K562 (cell line): ENCODE measurements around the gene ATP6V0D1. TPM values are rescaled to one million over a fixed set of nuclear protein-coding genes. Genes with fewer than 3 reads are reported as not detected.

Source experiments
- ATAC-seq: fragments of 200-7000 bp; cut with Tn5 transposase; 3 replicates; pipeline ENCODE4 v1.9.1; 2020; ENCODE audit warnings: moderate library complexity
- BruUV-seq: library from RNA; stranded (reverse); fragments of 400-500 nt; replicated peaks from 2 replicates; lab custom pipeline; 2021; lab: Mats Ljungman, UMichigan
- CTCF ChIA-PET: fragments of 300-600 bp; formaldehyde crosslinking; extraction: SDS; loops from one replicate; lab custom pipeline; 2021; ENCODE audit warnings: low intra/inter-chr PET ratio; lab: Yijun Ruan, JAX
- POLR2A ChIA-PET: fragments of 300-600, 350-650 bp; sonication (Branson Sonifier 250); formaldehyde crosslinking; extraction: SDS; loops from one replicate; lab custom pipeline; 2021; ENCODE audit warnings: antibody characterized with exemption, inconsistent platforms; lab: Yijun Ruan, JAX
- DNase-seq, 4 experiments: peaks; one replicate each; pipeline versions ENCODE4 v3.0.0 to v3.0.0-alpha.2; 2011 to 2018; ENCODE audit warnings: low spot score in 3 of 4, mixed read lengths in 3 of 4; ENCODE audit errors: extremely low read depth in 1 of 4
- FAIRE-seq: peaks from 2 replicates; lab custom pipeline; 2011; peaks lifted over from hg19 to GRCh38; lab: Jason Lieb, UNC
- H2AFZ ChIP-seq: 2 replicates; pipeline ENCODE4 v1.6.0; 2011; ENCODE audit warnings: low read depth, low read length, control low read depth, inconsistent platforms
- H3K27ac ChIP-seq: fragments of 200-600 bp; 3 replicates; pipeline ENCODE4 v1.8.0; 2011; ENCODE audit warnings: low read depth, mild to moderate bottlenecking, control low read depth, inconsistent platforms, low read length, moderate library complexity, mixed read lengths; ENCODE audit errors: extremely low read depth
- H3K27me3 ChIP-seq, 2 experiments: fragments of 300-600 bp in 1 of 2; 2 replicates in 1 of 2; 3 replicates in 1 of 2; pipeline versions ENCODE4 v1.6.0 to v1.8.0; 2011; ENCODE audit warnings: inconsistent platforms in 2 of 2, low read length in 2 of 2, mild to moderate bottlenecking in 1 of 2, mixed read lengths in 1 of 2, moderate library complexity in 1 of 2; ENCODE audit not compliant: control insufficient read depth in 2 of 2, insufficient read depth in 2 of 2
- H3K36me3 ChIP-seq: fragments of 300-600 bp; 3 replicates; pipeline ENCODE4 v1.8.0; 2011; ENCODE audit warnings: mild to moderate bottlenecking, low read length, inconsistent platforms; ENCODE audit not compliant: control insufficient read depth, insufficient read depth
- H3K4me1 ChIP-seq, 2 experiments: fragments of 200-600 bp in 1 of 2; replicated peaks in 1 of 2; 2 replicates in 1 of 2; 3 replicates in 1 of 2; pipeline versions ENCODE4 v1.5.1 to v1.8.0; 2011; ENCODE audit warnings: inconsistent platforms in 2 of 2, low read length in 2 of 2, mild to moderate bottlenecking in 1 of 2, mixed read lengths in 1 of 2, moderate library complexity in 1 of 2; ENCODE audit not compliant: control insufficient read depth in 2 of 2, insufficient read depth in 2 of 2
- H3K4me2 ChIP-seq: 2 replicates; pipeline ENCODE4 v1.6.1; 2011; ENCODE audit warnings: low read length, control low read depth, inconsistent platforms, mixed read lengths; ENCODE audit not compliant: insufficient read depth
- H3K4me3 ChIP-seq: fragments of 200-600 bp; sonication (generic), shearing (Covaris generic); 2 replicates; pipeline ENCODE4 v1.5.1; 2016; ENCODE audit warnings: control low read depth, inconsistent platforms
- H3K79me2 ChIP-seq: fragments of 200-600 bp; 3 replicates; pipeline ENCODE4 v1.8.0; 2011; ENCODE audit warnings: low read length, inconsistent platforms; ENCODE audit not compliant: control insufficient read depth, insufficient read depth
- H3K9ac ChIP-seq, 2 experiments: 2 replicates each; pipeline versions ENCODE4 v1.6.0 to v1.6.1; 2011; ENCODE audit warnings: low read depth in 2 of 2, low read length in 2 of 2, control low read depth in 1 of 2, inconsistent platforms in 1 of 2, mild to moderate bottlenecking in 1 of 2, mixed read lengths in 1 of 2; ENCODE audit not compliant: insufficient read depth in 1 of 2
- H3K9me1 ChIP-seq: one replicate; pipeline ENCODE4 v1.6.0; 2011; ENCODE audit warnings: inconsistent platforms, mild to moderate bottlenecking, low read length, moderate library complexity; ENCODE audit not compliant: control insufficient read depth, insufficient read depth
- H3K9me3 ChIP-seq: replicated peaks from 2 replicates; pipeline ENCODE4 v1.5.1; 2011; ENCODE audit warnings: low read depth, low read length, inconsistent platforms; ENCODE audit not compliant: control insufficient read depth, insufficient read depth
- H4K20me1 ChIP-seq: replicated peaks from 2 replicates; pipeline ENCODE4 v1.6.1; 2011; ENCODE audit warnings: low read length, inconsistent platforms, mixed read lengths; ENCODE audit not compliant: control insufficient read depth, insufficient read depth
- CTCFL ChIP-seq: IDR thresholded peaks from 2 replicates; pipeline ENCODE4 v1.6.1; 2011; ENCODE audit warnings: borderline replicate concordance, low read depth, mild to moderate bottlenecking, moderate library complexity, low read length; ENCODE audit not compliant: insufficient read depth, poor library complexity, severe bottlenecking
- MAZ ChIP-seq, 2 experiments: fragments of 450-650 bp in 1 of 2; sonication (generic) in 1 of 2; formaldehyde crosslinking; IDR thresholded peaks in 1 of 2; conservative IDR thresholded peaks in 1 of 2; 2 replicates each; pipeline versions ENCODE4 v1.4.0 to v1.5.0; 2020; ENCODE audit warnings: mild to moderate bottlenecking in 1 of 2, missing genetic modification reagents in 1 of 2
- PRPF4 ChIP-seq: fragments of 200-400 bp; formaldehyde crosslinking; IDR thresholded peaks from one replicate; pipeline ENCODE4 v1.6.1; 2017; ENCODE audit warnings: low read length, low read depth, mild to moderate bottlenecking; ENCODE audit not compliant: insufficient read depth, poor library complexity, severe bottlenecking
- RCOR1 ChIP-seq, 2 experiments: IDR thresholded peaks; 2 replicates each; pipeline ENCODE4 v1.6.1; 2012; ENCODE audit warnings: low read depth in 2 of 2, low read length in 2 of 2, borderline replicate concordance in 1 of 2, improper control_type of control experiment in 1 of 2
- SMC3 ChIP-seq: conservative IDR thresholded peaks from 2 replicates; pipeline ENCODE4 v1.6.1; 2011; ENCODE audit warnings: low read depth, low read length, improper control_type of control experiment; ENCODE audit not compliant: insufficient read depth
- SNRNP70 ChIP-seq: fragments of 200-400 bp; formaldehyde crosslinking; optimal IDR thresholded peaks from 2 replicates; pipeline ENCODE3; 2017; ENCODE audit warnings: low read depth, low read length
- SUPT5H ChIP-seq: fragments of 450-650 bp; IDR thresholded peaks from 2 replicates; pipeline ENCODE4 v1.6.1; 2016
- TBL1XR1 ChIP-seq, 2 experiments: IDR thresholded peaks; 2 replicates each; pipeline ENCODE4 v1.6.1; 2012; ENCODE audit warnings: improper control_type of control experiment in 2 of 2, low read length in 2 of 2, mild to moderate bottlenecking in 1 of 2
- ZNF551 ChIP-seq: fragments of 250-450 bp; sonication (Bioruptor Pico); IDR thresholded peaks from 2 replicates; pipeline ENCODE4 v1.5.0; 2021; ENCODE audit warnings: mild to moderate bottlenecking, moderate library complexity
- WGBS: fragments of 100-300 bp; shearing (Covaris generic); methylation state at CpG from one replicate; pipeline ENCODE4 v1.1.6; 2016; ENCODE audit warnings: low coverage, mixed read lengths; ENCODE audit not compliant: insufficient coverage; ENCODE audit errors: missing lambda C conversion rate; 5-methylcytosine and 5-hydroxymethylcytosine counted together
- in situ Hi-C: fragments of 300-500 bp; cut with MboI; formaldehyde crosslinking; loops from 4 replicates; pipeline ENCODE4 v1.15.0; 2018; ENCODE audit warnings: inconsistent platforms, mixed read lengths
- intact Hi-C: fragments of 100-400 bp; cut with micrococcal nuclease; formaldehyde crosslinking; loops from 2 replicates; pipeline ENCODE4 v1.14.2; 2022
- polyA plus RNA-seq, 8 experiments: library from polyadenylated mRNA; depleted of rRNA in 4 of 8; stranded (reverse) in 5 of 8; unstranded in 3 of 8; fragments of >200 nt; fragmentation: Nextera tagmentation in 2 of 8; fragmentation: Illumina TruSeq in 1 of 8; extraction: Ambion mirVana in 2 of 8; extraction: Trizol in 1 of 8; gene quantifications; 2 replicates each; pipeline versions ENCODE4 v1.2.1 to v1.2.3, GENCODE V29; 2011 to 2014; ENCODE audit warnings: inconsistent platforms in 1 of 8, missing spikeins in 1 of 8
- total RNA-seq, 7 experiments: library from RNA; depleted of rRNA in 6 of 7; stranded (reverse); fragments of >200 nt in 6 of 7; fragmentation: Illumina TruSeq in 2 of 7; extraction: Trizol in 2 of 7; gene quantifications; 2 replicates each; pipeline versions ENCODE4 v1.2.1 to v1.2.3, GENCODE V29; 2011 to 2021; ENCODE audit warnings: low replicate concordance in 1 of 7
- TF ChIP-seq, protein P1 (sequence below), 2 experiments: fragments of 450-650 bp; IDR thresholded peaks; 2 replicates each; pipeline ENCODE4 v1.6.1; 2016; ENCODE audit warnings: mild to moderate bottlenecking in 2 of 2, borderline replicate concordance in 1 of 2, low read depth in 1 of 2, moderate library complexity in 1 of 2

The ATP6V0D1 gene
- total and polyA plus RNA-seq, 9 of the 15 experiments (the other 6 are each of a cell fraction or from before 2014, with no cell fraction given): 23.2 to 69.7 (median 45.6) TPM

GRCh38 chr16:67399218-67399733, 81.7 kb downstream of the ATP6V0D1 start:
- H3K4me2 ChIP-seq: no peak overlapping the region
- ChIA-PET CTCF (interaction anchor here (2.0 to 2.5 kb wide), 2 partner anchors 120 to 139 kb away, joined by 9 read pairs; partner anchors contain the start of gene PLEKHG4), POLR2A (interaction anchor here (0.6 to 1.6 kb wide), 2 partner anchors 22 to 139 kb away, joined by 3 to 4 read pairs; no protein-coding TSS in a partner anchor)
- no TSS peak for BruUV-seq
- DNase-seq (peak; percentile 75 to 84 (median 82)), ATAC-seq (peak; percentile 88), FAIRE-seq (peak; percentile 40)
- peak overlapping the region; percentile 42; the same call in 1 of the 2 replicates for H2AFZ ChIP-seq
- H3K27ac ChIP-seq: no peak overlapping the region
- 24% methylated on average over 28 of the region's 42 CpGs for WGBS
- H3K79me2 ChIP-seq: no peaks in the 10 kb centered on the region
- no peaks in the 10 kb centered on the region for H3K9me3 ChIP-seq
- intact Hi-C loops: loop anchor here (5.0 to 10.0 kb wide), 2 partner anchors 54 to 137 kb away; no protein-coding TSS in a partner anchor
- peaks cover 19 to 67% of the 10 kb centered on the region in 2 experiments for H3K4me1 ChIP-seq
- peaks cover 2 to 13% of the 10 kb centered on the region in 2 experiments; a peak in 2 of 5 replicates for H3K27me3 ChIP-seq
- no peaks in the 10 kb centered on the region for H4K20me1 ChIP-seq
- H3K9ac ChIP-seq: peak overlapping the region in 1 of 2 experiments; percentile 15; a peak in 1 of 4 replicates
- in situ Hi-C loops: no loop called here
- no peak overlapping the region for H3K4me3 ChIP-seq
- no peaks in the 10 kb centered on the region for H3K9me1 ChIP-seq
- H3K36me3 ChIP-seq: no peaks in the 10 kb centered on the region
- no peak for TF ChIP-seq SUPT5H
- no peak for TF ChIP-seq SNRNP70
- TF ChIP-seq SMC3: peak; percentile 79
- TF ChIP-seq TBL1XR1 (IDR thresholded peaks at IDR 0.05; ENCODE audit: low read length in 2 of 2): no peak
- TF ChIP-seq PRPF4: no peak
- 0 out of 4 replicates have a peak, but pooled peaks of 1 of the 2 experiments have one; percentile 2 for TF ChIP-seq RCOR1 (IDR thresholded peaks at IDR 0.05; ENCODE audit: borderline replicate concordance in 1 of 2, low read depth in 2 of 2, low read length in 2 of 2)
- TF ChIP-seq ZNF551 (CRISPR knock-in tag): no peak
- peak in 1 of 2 experiments; percentile 59; a peak in 2 of 4 replicates for TF ChIP-seq MAZ (CRISPR knock-in tag; conservative IDR thresholded peaks at IDR 0.05 in 1 of 2, IDR thresholded peaks at IDR 0.05 in 1 of 2)
- TF ChIP-seq, protein P1, sequence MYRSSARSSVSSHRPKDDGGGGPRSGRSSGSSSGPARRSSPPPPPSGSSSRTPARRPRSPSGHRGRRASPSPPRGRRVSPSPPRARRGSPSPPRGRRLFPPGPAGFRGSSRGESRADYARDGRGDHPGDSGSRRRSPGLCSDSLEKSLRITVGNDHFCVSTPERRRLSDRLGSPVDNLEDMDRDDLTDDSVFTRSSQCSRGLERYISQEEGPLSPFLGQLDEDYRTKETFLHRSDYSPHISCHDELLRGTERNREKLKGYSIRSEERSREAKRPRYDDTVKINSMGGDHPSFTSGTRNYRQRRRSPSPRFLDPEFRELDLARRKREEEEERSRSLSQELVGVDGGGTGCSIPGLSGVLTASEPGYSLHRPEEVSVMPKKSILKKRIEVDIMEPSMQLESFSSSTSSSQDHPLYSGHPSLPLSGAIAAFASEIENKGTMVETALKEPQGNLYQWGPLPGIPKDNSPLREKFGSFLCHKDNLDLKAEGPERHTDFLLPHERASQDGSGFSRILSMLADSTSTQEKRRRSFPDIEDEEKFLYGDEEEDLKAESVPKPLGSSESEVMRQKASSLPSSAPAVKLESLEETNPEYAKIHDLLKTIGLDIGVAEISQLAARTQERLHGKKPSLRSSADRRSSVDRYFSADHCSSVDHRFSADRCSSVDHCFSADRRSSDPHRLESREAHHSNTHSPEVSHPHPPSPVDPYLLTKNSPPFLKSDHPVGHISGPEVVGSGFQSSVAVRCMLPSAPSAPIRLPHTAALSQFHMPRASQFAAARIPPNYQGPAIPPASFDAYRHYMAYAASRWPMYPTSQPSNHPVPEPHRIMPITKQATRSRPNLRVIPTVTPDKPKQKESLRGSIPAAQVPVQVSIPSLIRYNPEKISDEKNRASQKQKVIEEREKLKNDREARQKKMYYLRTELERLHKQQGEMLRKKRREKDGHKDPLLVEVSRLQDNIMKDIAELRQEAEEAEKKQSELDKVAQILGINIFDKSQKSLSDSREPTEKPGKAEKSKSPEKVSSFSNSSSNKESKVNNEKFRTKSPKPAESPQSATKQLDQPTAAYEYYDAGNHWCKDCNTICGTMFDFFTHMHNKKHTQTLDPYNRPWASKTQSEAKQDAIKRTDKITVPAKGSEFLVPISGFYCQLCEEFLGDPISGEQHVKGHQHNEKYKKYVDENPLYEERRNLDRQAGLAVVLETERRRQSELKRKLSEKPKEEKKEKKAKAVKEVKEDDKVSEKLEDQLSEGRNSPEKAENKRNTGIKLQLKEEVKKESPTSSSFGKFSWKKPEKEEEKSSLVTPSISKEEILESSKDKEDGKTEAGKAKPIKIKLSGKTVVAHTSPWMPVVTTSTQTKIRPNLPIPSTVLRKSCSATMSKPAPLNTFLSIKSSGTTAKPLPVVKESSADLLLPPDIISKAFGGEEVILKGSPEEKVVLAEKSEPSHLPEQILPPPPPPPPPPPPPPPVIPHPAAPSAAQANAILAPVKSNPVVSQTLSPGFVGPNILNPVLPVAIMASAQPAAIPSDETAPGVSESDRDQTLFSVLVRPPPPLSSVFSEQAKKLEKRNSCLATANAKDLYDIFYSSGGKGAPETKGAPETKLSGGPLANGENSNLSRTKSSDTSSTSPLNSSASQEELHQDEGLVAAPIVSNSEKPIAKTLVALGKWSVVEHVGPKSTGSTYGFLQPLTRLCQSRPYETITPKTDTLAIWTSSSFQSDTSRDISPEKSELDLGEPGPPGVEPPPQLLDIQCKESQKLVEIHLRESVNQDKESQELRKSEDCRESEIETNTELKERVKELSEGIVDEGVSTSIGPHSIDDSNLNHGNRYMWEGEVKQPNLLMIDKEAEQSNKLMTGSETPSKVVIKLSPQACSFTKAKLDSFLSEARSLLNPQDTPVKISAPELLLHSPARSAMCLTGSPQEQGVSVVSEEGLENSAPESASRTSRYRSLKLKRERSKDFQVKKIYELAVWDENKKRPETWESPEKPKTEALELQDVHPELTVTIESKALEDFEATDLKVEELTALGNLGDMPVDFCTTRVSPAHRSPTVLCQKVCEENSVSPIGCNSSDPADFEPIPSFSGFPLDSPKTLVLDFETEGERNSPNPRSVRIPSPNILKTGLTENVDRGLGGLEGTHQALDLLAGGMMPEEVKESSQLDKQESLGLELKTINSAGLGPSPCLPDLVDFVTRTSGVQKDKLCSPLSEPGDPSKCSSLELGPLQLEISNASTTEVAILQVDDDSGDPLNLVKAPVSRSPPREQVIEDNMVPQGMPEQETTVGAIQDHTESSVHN (IDR thresholded peaks at IDR 0.05; ENCODE audit: borderline replicate concordance in 1 of 2, low read depth in 1 of 2): no peak
- TF ChIP-seq CTCFL: peak; percentile 33
